Peyer's patch (tissue), 4 donors: ENCODE data around the gene THPO.

Experiments
- CTCF ChIP-seq, 6 experiments: fragments of 450-650 bp in 4 of 6; fragments of 200-600 bp in 2 of 6; sonication (generic) in 1 of 6; IDR thresholded peaks; one replicate each; pipeline ENCODE4 v1.5.1; 2017 to 2019; ENCODE audit warnings: antibody characterized with exemption in 6 of 6, mild to moderate bottlenecking in 3 of 6, moderate library complexity in 1 of 6
- POLR2A ChIP-seq, 2 donors: fragments of 450-650 bp; IDR thresholded peaks; one replicate each; pipeline ENCODE4 v1.5.1; 2017; ENCODE audit warnings: antibody characterized with exemption in 2 of 2, mild to moderate bottlenecking in 2 of 2, moderate library complexity in 2 of 2

- TF ChIP-seq CTCF (IDR thresholded peaks at IDR 0.05): no peak
- TF ChIP-seq POLR2A (IDR thresholded peaks at IDR 0.05): no peak
Measured at GRCh38 chr3:184373422-184373821, 4.6 kb downstream of the THPO start.
